Measurements from ENCODE around the gene ACTG2. TPM values are rescaled to one million over a fixed set of nuclear protein-coding genes. Genes with fewer than 3 reads are reported as not detected.

Gene ACTG2
- total and polyA plus RNA-seq, 10 of the 15 experiments (the other 5 are each of a cell fraction or from before 2014, with no cell fraction given), result 0.06 to 0.97 (median 0.12) TPM; not detected in 7

GRCh38 chr2:73968357-73968937, 75.6 kb downstream of the ACTG2 start (continued):
- TF ChIP-seq USF2 (IDR thresholded peaks at IDR 0.05; ENCODE audit: borderline replicate concordance, low read depth, low read length) (no peak), ETV6 (conservative IDR thresholded peaks at IDR 0.05 in 1 of 2, IDR thresholded peaks at IDR 0.05 in 1 of 2; ENCODE audit: borderline replicate concordance in 1 of 2, low read depth in 1 of 2) (no peak), SKIL (IDR thresholded peaks at IDR 0.05; ENCODE audit: low read depth, poor library complexity, severe bottlenecking) (no peak)

- H3K4me2 ChIP-seq (ENCODE audit: control insufficient read depth, insufficient read depth), result no peak overlapping the region
- H3K36me3 ChIP-seq (ENCODE audit: control insufficient read depth in 2 of 2, insufficient read depth in 2 of 2, low read length in 1 of 2), result no peaks in the 10 kb centered on the region
- FAIRE-seq, result no peak
- peaks cover 44% of the 10 kb centered on the region for H3K4me1 ChIP-seq (ENCODE audit: control insufficient read depth, insufficient read depth, low read length)
- ChIA-PET RAD21 (ENCODE audit: unreplicated experiment) (interaction anchor here (0.8 to 3.8 kb wide), 5 partner anchors 13 to 63 kb away, joined by 3 to 23 read pairs (median 5); no protein-coding TSS in a partner anchor), SMC1A (ENCODE audit: uncharacterized antibody, unreplicated experiment) (interaction anchor here (0.9 to 3.8 kb wide), 9 partner anchors 11 to 73 kb away, joined by 3 to 30 read pairs (median 5); partner anchors contain the start of gene TET3), POLR2A (interaction anchor here (1.2 to 3.1 kb wide), 2 partner anchors 18 to 34 kb away, joined by 3 to 25 read pairs; no protein-coding TSS in a partner anchor), CTCF (interaction anchor here (0.8 to 4.1 kb wide), 12 partner anchors 10 to 365 kb away, joined by 3 to 17 read pairs (median 4); partner anchors contain the start of gene BOLA3)
- no peak overlapping the region for H2AFZ ChIP-seq (ENCODE audit: control insufficient read depth, low read depth, low read length)
- no peaks in the 10 kb centered on the region for H4K20me1 ChIP-seq (ENCODE audit: control insufficient read depth, insufficient read depth)
- no peak for ATAC-seq
- DNase-seq (ENCODE audit: low read depth, low spot score), result no peak
- no peak overlapping the region for H3K27ac ChIP-seq (ENCODE audit: control insufficient read depth, insufficient read depth)
- no peak overlapping the region for H3K9ac ChIP-seq (ENCODE audit: control insufficient read depth, insufficient read depth, low read length)
- no peak overlapping the region for H3K4me3 ChIP-seq
- in situ Hi-C loops (cut with MboI), result no loop called here
- no peak for TF ChIP-seq BACH1 (IDR thresholded peaks at IDR 0.05; ENCODE audit: borderline replicate concordance)
- TF ChIP-seq RAD51 (IDR thresholded peaks at IDR 0.05), result no peak
- no peak for TF ChIP-seq SPI1 (IDR thresholded peaks at IDR 0.05; ENCODE audit: borderline replicate concordance, insufficient read depth, low read depth, low read length)
- 82% methylated on average over 4 of the region's 4 CpGs for WGBS (ENCODE audit: insufficient coverage, insufficient replicate concordance, low lambda C conversion rate, missing lambda C conversion rate)
- H3K27me3 ChIP-seq (replicated peaks in 1 of 2; ENCODE audit: control insufficient read depth in 2 of 2, insufficient read depth in 2 of 2, low read length in 1 of 2), result no peaks in the 10 kb centered on the region
- H3K9me3 ChIP-seq (replicated peaks; ENCODE audit: control insufficient read depth, insufficient read depth, low read length), result no peaks in the 10 kb centered on the region
- BruUV-seq (replicated peaks), result no TSS peak
- intact Hi-C loops (cut with micrococcal nuclease; ENCODE audit: unreplicated experiment), result no loop called here
- H3K79me2 ChIP-seq (ENCODE audit: control insufficient read depth, insufficient read depth, low read length), result peaks cover 18% of the 10 kb centered on the region
Observed at GRCh38 chr2:73969356-73969755, 76.5 kb downstream of the ACTG2 start.

Small RNA genes within 50 kb of the gene (small RNA-seq; reads per million reads assigned to genes)
- not detected for gene RNA5SP97

Other genes with a start within 250 kb of the ACTG2 start
- 32.5 and 36.8 TPM in 2 replicates for gene TPRKB, start 155.7 kb upstream of the ACTG2 start, total RNA-seq (2014; rRNA removed)
- gene TPRKB, start 155.7 kb upstream of the ACTG2 start, total RNA-seq (2014; rRNA removed; fragmentation: Illumina TruSeq; extraction: Trizol), result 69.9 and 74.2 TPM in 2 replicates
- gene TPRKB, start 155.7 kb upstream of the ACTG2 start, total RNA-seq (2021), result 23.6 and 28.1 TPM in 2 replicates
- 42.9 and 73.0 TPM in 2 replicates for gene TPRKB, start 155.7 kb upstream of the ACTG2 start, polyA plus RNA-seq (2011; rRNA removed)
- 59.9 and 69.6 TPM in 2 replicates for gene TPRKB, start 155.7 kb upstream of the ACTG2 start, polyA plus RNA-seq (2014; fragmentation: Illumina TruSeq; extraction: Trizol)
- 100 to 1,000 TPM; 116 to 124 TPM for gene TPRKB, start 155.7 kb upstream of the ACTG2 start, polyA plus RNA-seq (2014; fragmentation: Nextera tagmentation; extraction: Ambion mirVana)
- 42.2 and 60.2 TPM in 2 replicates for gene TPRKB, start 155.7 kb upstream of the ACTG2 start, polyA plus RNA-seq (2014; rRNA removed)
- 100 to 1,000 TPM; 122 to 129 TPM for gene TPRKB, start 155.7 kb upstream of the ACTG2 start, polyA plus RNA-seq (2016; fragmentation: Nextera tagmentation; extraction: Ambion mirVana)
- gene DUSP11, start 112.9 kb upstream of the ACTG2 start, total RNA-seq (2014; rRNA removed), result 48.9 and 51.7 TPM in 2 replicates
- 36.4 and 40.3 TPM in 2 replicates for gene DUSP11, start 112.9 kb upstream of the ACTG2 start, total RNA-seq (2014; rRNA removed; fragmentation: Illumina TruSeq; extraction: Trizol)
- gene DUSP11, start 112.9 kb upstream of the ACTG2 start, total RNA-seq (2021), result 25.9 and 26.4 TPM in 2 replicates
- gene DUSP11, start 112.9 kb upstream of the ACTG2 start, polyA plus RNA-seq (2011; rRNA removed), result 41.6 and 56.9 TPM in 2 replicates
- 46.9 and 59.9 TPM in 2 replicates for gene DUSP11, start 112.9 kb upstream of the ACTG2 start, polyA plus RNA-seq (2014; fragmentation: Illumina TruSeq; extraction: Trizol)
- 10 to 100 TPM; 57.1 to 76.7 TPM for gene DUSP11, start 112.9 kb upstream of the ACTG2 start, polyA plus RNA-seq (2014; fragmentation: Nextera tagmentation; extraction: Ambion mirVana)
- gene DUSP11, start 112.9 kb upstream of the ACTG2 start, polyA plus RNA-seq (2014; rRNA removed), result 34.7 and 37.3 TPM in 2 replicates
- 10 to 100 TPM; 73.6 to 78.4 TPM for gene DUSP11, start 112.9 kb upstream of the ACTG2 start, polyA plus RNA-seq (2016; fragmentation: Nextera tagmentation; extraction: Ambion mirVana)
- 0.27 and 0.28 TPM in 2 replicates for gene C2orf78, start 108.8 kb upstream of the ACTG2 start, total RNA-seq (2014; rRNA removed)
- gene C2orf78, start 108.8 kb upstream of the ACTG2 start, total RNA-seq (2014; rRNA removed; fragmentation: Illumina TruSeq; extraction: Trizol), result 0.36 and 0.46 TPM in 2 replicates
- gene C2orf78, start 108.8 kb upstream of the ACTG2 start, total RNA-seq (2021), result 0.44 and 0.51 TPM in 2 replicates
- gene C2orf78, start 108.8 kb upstream of the ACTG2 start, polyA plus RNA-seq (2011; rRNA removed), result 0.08 and 0.13 TPM in 2 replicates
- 0.62 and 0.84 TPM in 2 replicates for gene C2orf78, start 108.8 kb upstream of the ACTG2 start, polyA plus RNA-seq (2014; fragmentation: Illumina TruSeq; extraction: Trizol)
- under 1 TPM; 0.13 to 0.27 TPM for gene C2orf78, start 108.8 kb upstream of the ACTG2 start, polyA plus RNA-seq (2014; fragmentation: Nextera tagmentation; extraction: Ambion mirVana)
- 0.23 and 0.82 TPM in 2 replicates for gene C2orf78, start 108.8 kb upstream of the ACTG2 start, polyA plus RNA-seq (2014; rRNA removed)
- under 1 TPM; 0.52 to 0.81 TPM for gene C2orf78, start 108.8 kb upstream of the ACTG2 start, polyA plus RNA-seq (2016; fragmentation: Nextera tagmentation; extraction: Ambion mirVana)
- 38.9 and 49.9 TPM in 2 replicates for gene STAMBP, start 64.0 kb upstream of the ACTG2 start, total RNA-seq (2014; rRNA removed)
- 50.1 and 53.3 TPM in 2 replicates for gene STAMBP, start 64.0 kb upstream of the ACTG2 start, total RNA-seq (2014; rRNA removed; fragmentation: Illumina TruSeq; extraction: Trizol)
- gene STAMBP, start 64.0 kb upstream of the ACTG2 start, total RNA-seq (2021), result 44.0 and 45.0 TPM in 2 replicates
- gene STAMBP, start 64.0 kb upstream of the ACTG2 start, polyA plus RNA-seq (2011; rRNA removed), result 84.1 and 101 TPM in 2 replicates
- gene STAMBP, start 64.0 kb upstream of the ACTG2 start, polyA plus RNA-seq (2014; fragmentation: Illumina TruSeq; extraction: Trizol), result 77.8 and 108 TPM in 2 replicates
- 10 to 100 TPM; 67.3 to 72.2 TPM for gene STAMBP, start 64.0 kb upstream of the ACTG2 start, polyA plus RNA-seq (2014; fragmentation: Nextera tagmentation; extraction: Ambion mirVana)
- 43.1 and 51.9 TPM in 2 replicates for gene STAMBP, start 64.0 kb upstream of the ACTG2 start, polyA plus RNA-seq (2014; rRNA removed)
- gene STAMBP, start 64.0 kb upstream of the ACTG2 start, polyA plus RNA-seq (2016; fragmentation: Nextera tagmentation; extraction: Ambion mirVana), result 10 to 100 TPM; 82.2 to 83.2 TPM
- gene DGUOK, start 33.9 kb downstream of the ACTG2 start, total RNA-seq (2014; rRNA removed), result 64.4 and 68.4 TPM in 2 replicates
- gene DGUOK, start 33.9 kb downstream of the ACTG2 start, total RNA-seq (2014; rRNA removed; fragmentation: Illumina TruSeq; extraction: Trizol), result 64.7 and 68.7 TPM in 2 replicates
- gene DGUOK, start 33.9 kb downstream of the ACTG2 start, total RNA-seq (2021), result 69.2 and 74.2 TPM in 2 replicates
- gene DGUOK, start 33.9 kb downstream of the ACTG2 start, polyA plus RNA-seq (2011; rRNA removed), result 86.6 and 100 TPM in 2 replicates
- gene DGUOK, start 33.9 kb downstream of the ACTG2 start, polyA plus RNA-seq (2014; fragmentation: Illumina TruSeq; extraction: Trizol), result 84.7 and 89.8 TPM in 2 replicates
- gene DGUOK, start 33.9 kb downstream of the ACTG2 start, polyA plus RNA-seq (2014; fragmentation: Nextera tagmentation; extraction: Ambion mirVana), result 100 to 1,000 TPM; 175 to 234 TPM
- 84.3 and 93.0 TPM in 2 replicates for gene DGUOK, start 33.9 kb downstream of the ACTG2 start, polyA plus RNA-seq (2014; rRNA removed)
- 100 to 1,000 TPM; 147 to 156 TPM for gene DGUOK, start 33.9 kb downstream of the ACTG2 start, polyA plus RNA-seq (2016; fragmentation: Nextera tagmentation; extraction: Ambion mirVana)
- gene TET3, start 91.9 kb downstream of the ACTG2 start, total RNA-seq (2014; rRNA removed), result 8.2 and 8.6 TPM in 2 replicates
- gene TET3, start 91.9 kb downstream of the ACTG2 start, total RNA-seq (2014; rRNA removed; fragmentation: Illumina TruSeq; extraction: Trizol), result 7.9 and 8.3 TPM in 2 replicates
- gene TET3, start 91.9 kb downstream of the ACTG2 start, total RNA-seq (2021), result 23.8 and 25.9 TPM in 2 replicates
- gene TET3, start 91.9 kb downstream of the ACTG2 start, polyA plus RNA-seq (2011; rRNA removed), result 10.0 and 11.2 TPM in 2 replicates
- 10.0 and 11.3 TPM in 2 replicates for gene TET3, start 91.9 kb downstream of the ACTG2 start, polyA plus RNA-seq (2014; fragmentation: Illumina TruSeq; extraction: Trizol)
- under 1 TPM; 0.77 to 0.84 TPM for gene TET3, start 91.9 kb downstream of the ACTG2 start, polyA plus RNA-seq (2014; fragmentation: Nextera tagmentation; extraction: Ambion mirVana)
- 10.5 and 10.6 TPM in 2 replicates for gene TET3, start 91.9 kb downstream of the ACTG2 start, polyA plus RNA-seq (2014; rRNA removed)
- gene TET3, start 91.9 kb downstream of the ACTG2 start, polyA plus RNA-seq (2016; fragmentation: Nextera tagmentation; extraction: Ambion mirVana), result 1 to 10 TPM; 2.1 to 2.7 TPM